Fibroblast of skin of abdomen (primary cell): ENCODE results near the gene SEMA3F. TPM values are rescaled to one million over a fixed set of nuclear protein-coding genes. Genes with fewer than 3 reads are reported as not detected.
A peak's percentile ranks its signal among the peaks of the same experiment; 100 is the strongest.

Experiments
- DNase-seq: peaks from one replicate; pipeline ENCODE4 v3.0.0-alpha.2; 2013
- polyA plus RNA-seq, 2 experiments: library from polyadenylated mRNA; unstranded; fragments of 120-200 nt; gene quantifications; one replicate each; pipeline ENCODE4 v1.2.1, GENCODE V29; 2013; ENCODE audit not compliant: insufficient read length in 2 of 2

Gene SEMA3F
- 19.8 TPM for polyA plus RNA-seq (2013, experiment 1 of 2; ENCODE audit: insufficient read length)
- polyA plus RNA-seq (2013, experiment 2 of 2; ENCODE audit: insufficient read length) = 19.8 TPM

DNA sequence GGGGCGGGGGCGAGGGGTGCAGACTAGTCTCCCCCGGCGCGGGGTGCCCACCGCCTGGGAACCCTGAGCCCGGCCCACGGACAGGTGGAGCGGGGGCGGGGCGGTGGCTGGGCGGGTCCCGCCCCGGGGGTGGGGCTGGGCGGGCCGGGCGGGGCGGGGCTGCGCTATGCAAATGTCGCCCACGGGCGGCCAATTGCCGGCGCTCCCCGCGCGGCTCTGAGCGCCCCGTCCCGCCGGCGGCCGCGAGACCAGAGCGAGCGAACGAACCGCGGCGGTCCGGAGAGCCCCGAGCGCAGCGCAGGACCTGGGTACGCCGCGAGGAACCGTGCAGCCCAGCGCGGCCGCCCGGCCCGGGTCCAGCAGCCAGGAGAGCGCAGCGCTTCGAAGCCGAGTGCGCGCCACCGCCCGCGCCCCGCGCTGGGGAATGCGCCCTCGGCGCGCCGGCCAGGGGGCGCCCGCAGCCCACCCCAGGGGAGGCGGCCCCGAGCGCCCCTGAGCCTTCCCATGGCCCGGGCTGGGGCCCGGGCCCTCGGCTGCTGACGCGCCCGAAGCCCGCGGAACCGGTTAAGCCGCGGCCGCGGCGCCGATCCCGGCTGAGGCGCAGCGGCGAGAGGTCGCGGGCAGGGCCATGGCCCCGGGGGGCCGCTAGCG lies at the start of gene SEMA3F:
SEMA3F (plus strand) TSS at position 485 of the 651 bp plus-strand sequence. CDS start 4,299 bp downstream, outside the sequence.
- DNase-seq = peak; percentile 62

GRCh38 chr3:50111757-50112156 lies 43.4 kb upstream of the SEMA3F start:
- no peak for DNase-seq

DNA sequence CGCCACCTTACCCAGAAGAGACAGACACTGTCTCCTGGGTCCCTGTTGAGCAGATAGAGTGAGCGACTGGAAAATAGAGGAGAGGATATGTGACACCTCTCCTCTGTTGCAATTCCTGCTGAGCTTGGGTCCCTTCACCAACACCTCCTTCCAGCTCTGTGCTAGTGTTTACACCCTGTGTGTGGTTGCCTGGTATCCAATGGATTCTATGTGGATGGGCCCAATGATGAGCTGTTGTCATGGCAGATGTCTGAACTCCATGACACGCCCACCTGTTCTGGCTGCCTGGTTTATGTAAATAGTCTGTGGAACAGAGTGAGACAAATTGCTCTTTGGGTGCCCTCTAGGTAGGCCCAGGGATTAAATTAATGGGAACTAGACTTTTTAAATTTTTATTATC lies 42.7 kb upstream of the SEMA3F start:
- DNase-seq = no peak

- DNase-seq = no peak
These were observed 38.0 kb upstream of the SEMA3F start for GRCh38 chr3:50117120-50117519.

DNA sequence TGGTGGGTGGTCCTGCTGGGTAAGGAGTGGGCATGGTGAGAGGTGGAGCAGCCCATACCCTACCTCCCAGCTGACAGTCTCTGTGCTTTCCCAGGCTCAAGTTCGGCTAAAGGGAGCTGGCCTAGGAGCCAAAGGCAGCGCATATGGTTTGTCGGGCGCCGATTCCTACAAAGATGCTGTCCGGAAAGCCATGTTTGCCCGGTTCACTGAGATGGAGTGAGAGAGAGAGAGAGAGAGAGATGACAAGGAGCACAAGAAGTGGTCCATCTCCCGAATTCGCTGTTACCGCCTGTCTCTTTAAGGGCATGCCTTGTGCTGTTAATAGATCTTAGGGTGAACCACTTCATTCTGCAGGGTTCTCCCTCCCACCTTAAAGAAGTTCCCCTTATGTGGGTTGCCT lies 36.9 kb upstream of the SEMA3F start:
- no peak for DNase-seq

GRCh38 chr3:50119786-50120185 lies 35.3 kb upstream of the SEMA3F start:
- DNase-seq = no peak

GRCh38 chr3:50120364-50121071 lies 34.6 kb upstream of the SEMA3F start:
- DNase-seq = no peak

DNA sequence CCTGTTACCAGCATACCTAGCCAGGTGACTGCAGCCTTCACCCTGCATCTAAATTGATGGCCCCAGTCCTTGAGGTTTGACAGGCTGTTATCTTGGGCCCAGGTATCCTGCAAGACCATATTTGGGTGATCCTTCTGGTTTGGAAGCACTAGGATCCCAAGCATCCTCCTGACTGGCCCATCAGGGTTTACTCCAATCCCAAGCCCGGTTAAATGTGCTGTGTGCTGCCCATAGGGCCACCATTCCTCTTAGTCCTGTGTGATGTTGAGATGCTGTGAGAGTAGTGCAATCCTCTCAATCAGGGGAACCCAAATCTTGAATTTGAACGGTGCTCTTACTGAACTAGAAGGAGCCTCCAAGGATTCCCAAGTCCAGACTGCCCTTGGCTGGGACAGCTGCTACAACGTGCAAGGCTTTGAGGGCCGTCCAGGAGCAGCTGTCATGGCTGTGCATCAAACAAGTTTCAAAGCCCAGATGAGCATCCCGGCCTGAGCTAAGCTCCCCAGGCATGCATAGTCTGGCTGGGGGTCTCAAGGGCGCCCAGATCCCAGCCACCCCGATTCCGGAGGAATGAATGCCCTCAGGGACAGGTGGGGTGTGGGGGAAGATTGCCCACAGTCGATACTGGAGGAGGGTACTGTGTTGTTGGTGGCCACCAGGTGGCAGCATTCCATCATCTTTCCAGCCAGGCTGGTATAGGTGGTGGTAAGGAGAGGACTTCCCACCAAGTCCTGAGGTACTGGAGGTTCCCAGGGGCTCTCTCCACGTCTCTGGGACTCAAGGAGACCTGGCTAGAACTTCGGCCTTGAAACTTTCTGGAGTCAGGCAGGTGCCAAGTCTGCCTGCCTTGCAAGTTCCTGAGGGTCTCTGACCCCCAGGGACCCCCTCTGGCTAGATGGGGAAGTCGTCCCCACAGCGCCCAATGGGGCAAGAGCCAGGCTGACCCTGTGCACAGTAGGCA lies 33.8 kb upstream of the SEMA3F start:
- DNase-seq = peak; percentile 76

DNA sequence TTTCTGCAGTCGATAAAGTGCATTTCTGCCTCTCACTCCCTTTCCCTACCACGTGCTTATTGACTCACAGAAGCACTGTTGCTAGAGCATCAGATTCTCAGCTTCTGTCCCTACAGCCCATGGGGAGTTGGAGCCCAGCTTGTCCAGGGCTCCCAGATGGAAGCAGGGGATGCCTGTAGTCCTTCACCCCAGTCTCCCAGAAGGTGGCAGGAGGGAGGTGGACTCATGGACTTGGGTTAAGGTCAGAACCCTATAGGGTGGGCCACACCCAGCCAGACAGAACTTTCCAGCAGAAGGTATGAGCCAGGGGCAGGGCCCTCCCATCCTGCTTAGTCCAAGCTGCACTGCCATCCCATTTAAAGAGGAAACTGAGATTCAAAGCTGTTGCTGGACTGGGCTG lies 33.1 kb upstream of the SEMA3F start:
- DNase-seq = no peak

DNA sequence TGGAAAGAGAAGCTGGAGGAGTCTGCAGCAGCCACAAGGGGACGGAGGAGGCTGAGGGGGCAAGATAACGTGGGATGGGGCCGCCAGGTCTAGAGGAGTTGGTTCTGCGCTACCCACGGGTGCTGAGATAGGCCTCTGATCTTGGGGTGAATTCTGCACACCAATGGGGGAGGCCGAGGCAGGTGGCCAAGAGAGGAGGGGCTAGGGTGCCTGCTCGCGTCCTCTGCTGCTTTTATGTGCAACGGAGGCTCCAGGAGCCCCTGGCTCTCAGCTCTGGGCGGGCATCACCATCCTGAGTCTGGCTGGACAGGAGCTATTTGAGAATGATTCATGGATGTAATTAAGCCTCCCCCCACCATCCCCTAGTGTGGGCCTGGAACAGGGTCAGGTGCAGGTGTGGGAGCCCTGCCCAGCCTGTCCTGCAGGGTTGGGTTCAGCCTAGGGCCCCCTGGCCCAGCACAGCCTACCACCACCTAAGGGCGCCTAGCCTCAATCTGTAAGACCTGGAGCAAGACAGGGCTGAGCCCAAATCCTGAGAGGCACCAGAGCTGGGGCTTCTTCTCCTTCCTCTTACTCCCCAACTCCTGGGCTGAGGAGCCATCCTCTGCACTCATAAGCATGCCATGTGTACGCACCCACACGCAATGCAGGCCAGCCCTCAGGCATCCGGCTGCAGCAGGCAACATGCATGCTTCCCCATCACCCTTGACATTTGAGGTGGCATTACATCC lies 32.3 kb upstream of the SEMA3F start:
- DNase-seq = no peak

DNA sequence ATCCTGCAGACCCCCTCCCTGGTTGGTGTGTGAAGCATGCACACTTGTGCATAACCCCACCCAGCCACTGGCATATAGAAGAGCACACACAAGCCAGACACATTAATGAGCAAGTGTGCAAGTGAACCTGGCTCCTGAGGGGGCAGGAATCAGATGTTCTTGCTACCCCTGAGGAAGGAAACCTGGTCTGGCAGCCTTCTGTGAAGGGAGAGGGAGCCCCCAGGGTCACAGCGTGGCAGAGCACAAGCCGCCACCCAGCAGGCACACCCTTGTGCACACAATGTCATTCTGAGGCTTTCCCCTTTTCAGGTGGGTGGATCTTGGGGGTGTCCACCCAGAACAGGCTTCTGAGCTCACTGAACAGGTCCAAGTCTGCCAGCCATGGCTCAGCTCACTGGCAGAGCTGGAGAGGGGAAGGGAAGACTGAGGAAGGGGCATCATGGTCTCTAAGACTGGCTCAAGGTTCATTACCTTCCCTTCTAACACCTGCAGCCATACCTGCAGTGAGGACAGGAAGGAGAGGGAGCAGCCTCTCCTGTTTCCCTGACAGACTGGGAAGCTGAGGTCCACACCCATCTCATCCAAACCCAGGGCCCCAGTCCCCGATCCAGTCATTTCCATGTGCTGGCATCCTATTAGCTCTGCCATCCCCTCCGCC lies 31.6 kb upstream of the SEMA3F start:
- DNase-seq = no peak

- peak; percentile 49 for DNase-seq
These were observed 30.9 kb upstream of the SEMA3F start for GRCh38 chr3:50124052-50124799.

- DNase-seq = peak; percentile 33
These were observed 30.3 kb upstream of the SEMA3F start for GRCh38 chr3:50124800-50125178.

GRCh38 chr3:50125541-50126286 lies 29.4 kb upstream of the SEMA3F start:
- no peak for DNase-seq

GRCh38 chr3:50126287-50127211 lies 28.6 kb upstream of the SEMA3F start:
- DNase-seq = peak; percentile 60

GRCh38 chr3:50127251-50127691 lies 27.9 kb upstream of the SEMA3F start:
- no peak for DNase-seq

- DNase-seq = no peak
These were observed 27.1 kb upstream of the SEMA3F start for GRCh38 chr3:50128001-50128400.

DNA sequence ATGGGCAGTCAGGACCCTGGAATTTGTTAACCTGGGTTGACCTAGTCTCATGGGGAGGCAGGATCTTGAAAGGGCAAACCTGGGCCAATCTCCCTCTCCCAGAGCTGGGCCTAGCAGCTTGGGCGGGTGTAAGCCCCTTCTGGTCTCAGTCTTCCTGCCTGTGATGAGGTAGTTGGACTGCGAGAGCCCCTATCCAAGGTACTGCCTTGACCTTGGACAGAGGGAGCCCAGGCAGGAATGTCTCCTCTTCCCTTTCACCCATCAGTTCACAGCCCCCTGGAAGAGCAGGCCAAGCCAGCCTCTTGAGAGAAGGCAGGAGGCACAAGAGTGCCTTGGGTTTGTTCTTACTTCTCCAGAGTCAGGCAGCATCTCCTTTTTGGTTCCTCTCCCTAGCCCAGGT lies 24.7 kb upstream of the SEMA3F start:
- DNase-seq = no peak
